Lung (tissue), 12 donors: ENCODE results near the gene RTBDN. TPM values are rescaled to one million over a fixed set of nuclear protein-coding genes. Genes with fewer than 3 reads are reported as not detected.

Experiments
- ATAC-seq: fragments of 200-7000 bp; cut with Tn5 transposase; one replicate; pipeline ENCODE4 v1.9.1; 2020; ENCODE audit warnings: moderate number of reproducible peaks; ENCODE audit not compliant: insufficient read depth, low FRiP score
- DNase-seq, 3 donors: peaks; one replicate each; pipeline ENCODE4 v3.0.0-alpha.2; 2013 to 2017
- H3K27ac ChIP-seq, 2 donors: one replicate each; pipeline ENCODE4 v1.5.1; 2013; ENCODE audit warnings: mild to moderate bottlenecking in 2 of 2, moderate library complexity in 2 of 2, control low read depth in 1 of 2, inconsistent platforms in 1 of 2, low read depth in 1 of 2, low read length in 1 of 2
- H3K27me3 ChIP-seq, 3 donors: one replicate each; pipeline ENCODE4 v1.5.1; 2013; ENCODE audit warnings: low read length in 2 of 3; ENCODE audit not compliant: control insufficient read depth in 3 of 3, insufficient read depth in 3 of 3
- H3K36me3 ChIP-seq, 4 donors: one replicate each; pipeline ENCODE4 v1.5.1; 2013; ENCODE audit warnings: low read length in 4 of 4, mild to moderate bottlenecking in 1 of 4, moderate library complexity in 1 of 4; ENCODE audit not compliant: control insufficient read depth in 4 of 4, insufficient read depth in 4 of 4
- H3K4me1 ChIP-seq, 5 donors: one replicate each; pipeline ENCODE4 v1.5.1; 2013; ENCODE audit warnings: low read length in 5 of 5, mild to moderate bottlenecking in 2 of 5, moderate library complexity in 1 of 5; ENCODE audit not compliant: control insufficient read depth in 5 of 5, insufficient read depth in 5 of 5
- H3K4me3 ChIP-seq: one replicate; pipeline ENCODE4 v1.5.1; 2013; ENCODE audit warnings: mild to moderate bottlenecking, control low read depth, moderate library complexity
- H3K9ac ChIP-seq, 2 donors: one replicate each; pipeline ENCODE4 v1.5.1; 2013; ENCODE audit warnings: low read length in 2 of 2, control low read depth in 1 of 2; ENCODE audit not compliant: insufficient read depth in 1 of 2
- H3K9me3 ChIP-seq, 4 donors: one replicate each; pipeline ENCODE4 v1.5.1; 2013; ENCODE audit warnings: low read length in 3 of 4, mild to moderate bottlenecking in 1 of 4, moderate library complexity in 1 of 4; ENCODE audit not compliant: control insufficient read depth in 4 of 4, insufficient read depth in 3 of 4
- CTCF ChIP-seq: IDR thresholded peaks from 2 replicates; pipeline ENCODE4 v1.5.1; 2012; ENCODE audit warnings: mild to moderate bottlenecking; ENCODE audit errors: control extremely low read depth, extremely low read depth
- WGBS, 2 donors: extraction: QIAGEN DNeasy Blood & Tissue Kit; methylation state at CpG; one replicate each; pipeline ENCODE4 v1.1.7; 2013; 5-methylcytosine and 5-hydroxymethylcytosine counted together
- polyA plus RNA-seq, 2 donors: library from polyadenylated mRNA; stranded (reverse); fragments of 200-250 nt; gene quantifications; one replicate each; pipeline ENCODE4 v1.2.1, GENCODE V29; 2013
- total RNA-seq, 2 donors: library from RNA; depleted of rRNA in 1 of 2; stranded (reverse); fragments of >200 nt in 1 of 2; gene quantifications; one replicate each; pipeline ENCODE4 v1.2.1, GENCODE V29; 2014 to 2021
- donor health status: control.
- donor health status: control.
- donor health status: Bipolar disorder and iron deficiency.
- donor health status: healthy.
- donor health status: DM: yes; HTN: yes; CAD: no.

RTBDN gene
- total and polyA plus RNA-seq, 4 donors: not detected

DNA sequence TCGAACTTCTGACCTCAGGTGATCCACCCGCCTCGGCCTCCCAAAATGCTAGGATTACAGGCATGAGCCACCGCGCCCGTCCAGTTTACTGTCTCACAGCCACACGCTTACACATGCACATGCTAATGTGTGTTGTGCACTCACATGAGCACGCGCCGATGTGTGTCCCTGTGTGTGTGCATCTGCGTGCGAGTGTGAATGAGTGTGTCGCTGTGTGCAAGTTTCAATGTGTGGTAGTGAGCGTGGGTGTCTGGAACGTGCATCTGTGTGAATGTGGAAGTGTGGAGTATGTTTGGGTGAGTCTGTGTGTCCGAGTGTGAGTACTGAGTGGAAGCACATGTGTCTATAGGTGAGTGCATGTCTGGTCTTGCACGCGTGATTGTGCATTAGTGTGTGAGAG is 8.1 kb upstream of the RTBDN start:
- Histone ChIP-seq H3K4me3 (no peak overlapping the region), H3K36me3 (no peaks in the 10 kb centered on the region), H3K27me3 (peaks cover 0 to 42% (median 32%) of the 10 kb centered on the region in 3 donors), H3K27ac (no peak overlapping the region), H3K9me3 (peaks cover 0 to 3% (median 0%) of the 10 kb centered on the region in 4 donors), H3K4me1 (peaks cover 0 to 8% (median 0%) of the 10 kb centered on the region in 5 donors), H3K9ac (no peak overlapping the region)
- WGBS, 2 donors: 92 to 96% methylated on average over 18 of the region's 18 CpGs
- TF ChIP-seq CTCF: no peak
- DNase-seq: no peak
- no peak for ATAC-seq

- Histone ChIP-seq H3K27me3 (peaks cover 0 to 51% (median 46%) of the 10 kb centered on the region in 3 donors), H3K27ac (no peak overlapping the region), H3K36me3 (no peaks in the 10 kb centered on the region), H3K4me3 (no peak overlapping the region), H3K4me1 (peaks cover 0 to 8% (median 0%) of the 10 kb centered on the region in 5 donors), H3K9me3 (peaks cover 0 to 3% (median 0%) of the 10 kb centered on the region in 4 donors), H3K9ac (no peak overlapping the region)
- WGBS, 2 donors: 1 to 4% methylated on average over 29 of the region's 29 CpGs
- DNase-seq (peak in 2 of 3 donors; percentile 38 to 67), ATAC-seq (no peak)
- TF ChIP-seq CTCF: no peak
These were observed 6.7 kb upstream of the RTBDN start for GRCh38 chr19:12841094-12841493.

DNA sequence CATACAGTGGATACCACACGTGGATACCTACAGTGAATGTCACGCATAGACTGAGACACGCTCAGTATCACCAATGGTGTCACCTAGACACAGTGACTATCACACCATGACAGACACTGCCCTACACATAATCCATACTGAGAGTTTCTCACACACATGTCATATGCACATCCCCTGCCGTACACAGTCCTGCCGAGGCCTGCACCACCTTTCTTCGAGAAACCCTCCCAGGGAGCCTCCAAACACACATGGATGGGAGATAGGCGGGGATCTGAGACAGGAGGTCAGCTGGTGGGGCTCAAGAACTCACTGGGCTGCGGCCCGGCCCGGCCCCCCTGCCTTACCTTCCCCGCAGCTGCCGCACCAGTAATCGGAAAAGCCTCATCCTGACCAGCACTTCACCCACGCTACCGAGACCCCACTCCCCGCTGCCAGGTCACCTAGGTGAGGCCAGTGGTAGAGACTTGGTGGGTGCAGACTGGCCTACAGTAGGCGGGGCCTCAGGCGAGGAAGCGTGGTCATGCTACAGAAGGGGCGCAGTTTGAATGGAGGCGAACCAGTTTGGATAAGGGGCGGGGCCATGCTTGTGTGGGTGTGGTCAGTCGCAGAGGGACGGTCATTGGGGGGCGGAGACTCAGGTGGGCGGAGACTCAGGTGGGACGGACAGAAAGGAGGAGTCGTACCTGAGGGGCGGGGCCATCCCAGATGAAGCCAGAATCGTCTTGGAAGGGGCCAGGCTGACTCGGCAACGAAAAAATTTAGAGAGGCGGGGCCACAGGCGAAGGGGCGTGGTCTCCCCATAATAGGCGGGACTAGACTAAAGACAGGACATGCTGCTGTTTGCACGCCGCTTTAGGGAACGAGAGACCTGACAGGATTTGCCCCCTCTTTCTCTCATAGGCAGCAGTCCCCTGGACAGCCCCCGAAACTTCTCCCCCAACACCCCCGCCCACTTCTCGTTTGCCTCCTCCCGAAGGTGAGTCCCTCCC is 6.0 kb upstream of the RTBDN start:
- Histone ChIP-seq H3K4me1 (peaks cover 0 to 9% (median 0%) of the 10 kb centered on the region in 5 donors), H3K9me3 (peaks cover 0 to 5% (median 0%) of the 10 kb centered on the region in 4 donors), H3K4me3 (no peak overlapping the region), H3K36me3 (no peaks in the 10 kb centered on the region), H3K9ac (no peak overlapping the region), H3K27me3 (peaks cover 0 to 58% (median 52%) of the 10 kb centered on the region in 3 donors), H3K27ac (no peak overlapping the region)
- peak; percentile 63 for ATAC-seq
- no peak for TF ChIP-seq CTCF
- 23 to 28% methylated on average over 43 of the region's 43 CpGs for WGBS, 2 donors
- peak; percentile 42 to 83 (median 45) for DNase-seq
